Panc1 (cell line): Measurements from ENCODE around the gene MUC22. TPM values are rescaled to one million over a fixed set of nuclear protein-coding genes. Genes with fewer than 3 reads are reported as not detected.

Source experiments
- ATAC-seq: fragments of 200-7000 bp; cut with Tn5 transposase; 2 replicates; pipeline ENCODE4 v1.9.1; 2020; ENCODE audit warnings: mild to moderate bottlenecking, moderate library complexity
- BruUV-seq: library from RNA; stranded (reverse); fragments of 400-500 nt; replicated peaks from 2 replicates; lab custom pipeline; 2021; lab: Mats Ljungman, UMichigan
- CTCF ChIA-PET: fragments of 300-600 bp; sonication (Branson Sonifier 250); formaldehyde crosslinking; loops from one replicate; lab custom pipeline; 2022; ENCODE audit warnings: antibody characterized with exemption; lab: Charles Lee
- POLR2A ChIA-PET: fragments of 300-600 bp; sonication (Branson Sonifier 250); formaldehyde crosslinking; loops from one replicate; lab custom pipeline; 2022; ENCODE audit warnings: antibody characterized with exemption; lab: Charles Lee
- DNase-seq: peaks from one replicate; pipeline ENCODE4 v3.0.0-alpha.2; 2010; ENCODE audit warnings: low read depth, low spot score
- H3K27ac ChIP-seq: 2 replicates; pipeline ENCODE4 v1.5.1; 2011; ENCODE audit warnings: mild to moderate bottlenecking, low read length, inconsistent platforms
- H3K27me3 ChIP-seq: fragments of 200-500 bp; sonication (Bioruptor generic); 2 replicates; pipeline ENCODE4 v1.6.0; 2014; ENCODE audit warnings: low read length, inconsistent platforms; ENCODE audit not compliant: control insufficient read depth, insufficient read depth
- H3K36me3 ChIP-seq: fragments of 200-500 bp; sonication (Bioruptor generic); 2 replicates; pipeline ENCODE4 v1.5.1; 2014; ENCODE audit warnings: inconsistent platforms, mild to moderate bottlenecking, low read length, moderate library complexity; ENCODE audit not compliant: control insufficient read depth, insufficient read depth
- H3K4me1 ChIP-seq: 2 replicates; pipeline ENCODE4 v1.5.1; 2011; ENCODE audit warnings: inconsistent platforms, mild to moderate bottlenecking, low read length, moderate library complexity; ENCODE audit not compliant: control insufficient read depth, insufficient read depth
- H3K4me3 ChIP-seq, 2 experiments: 2 replicates each; pipeline ENCODE4 v1.5.1; 2011 to 2012; ENCODE audit warnings: low read depth in 2 of 2, low read length in 2 of 2, mild to moderate bottlenecking in 2 of 2, inconsistent platforms in 1 of 2, moderate library complexity in 1 of 2
- H3K9me3 ChIP-seq: fragments of 200-500 bp; sonication (Bioruptor generic); 2 replicates; pipeline ENCODE4 v1.5.1; 2014; ENCODE audit warnings: low read depth, mild to moderate bottlenecking, inconsistent platforms, low read length, moderate library complexity; ENCODE audit not compliant: control insufficient read depth, insufficient read depth
- POLR2AphosphoS5 ChIP-seq: IDR thresholded peaks from 2 replicates; pipeline ENCODE4 v1.6.1; 2012; ENCODE audit warnings: mild to moderate bottlenecking, low read depth, low read length, moderate library complexity
- SIN3A ChIP-seq: IDR thresholded peaks from 2 replicates; pipeline ENCODE4 v1.6.1; 2012; ENCODE audit warnings: low read depth, mild to moderate bottlenecking, low read length, moderate library complexity, borderline replicate concordance; ENCODE audit not compliant: insufficient read depth
- TCF7L2 ChIP-seq: IDR thresholded peaks from 2 replicates; pipeline ENCODE4 v1.6.1; 2011; ENCODE audit warnings: mild to moderate bottlenecking, low read depth, low read length, inconsistent platforms
- in situ Hi-C: cut with HindIII; loops from 2 replicates; pipeline ENCODE4 v1.10.0; 2016; ENCODE audit warnings: low sequenced_read_pairs, low pct_unique_long_range_greater_than_20kb
- intact Hi-C: fragments of 100-400 bp; cut with micrococcal nuclease; formaldehyde crosslinking; loops from one replicate; pipeline ENCODE4 v1.10.0; 2022; ENCODE audit not compliant: unreplicated experiment
- total RNA-seq: library from RNA; stranded (reverse); gene quantifications from one replicate; pipeline ENCODE4 v1.2.1, GENCODE V29; 2021; ENCODE audit not compliant: unreplicated experiment
- TF ChIP-seq, protein P1 (sequence below): fragments of 450-650 bp; IDR thresholded peaks from 2 replicates; pipeline ENCODE4 v1.5.1; 2017; ENCODE audit warnings: mild to moderate bottlenecking
- TF ChIP-seq, protein P2 (sequence below), 2 experiments: IDR thresholded peaks; 2 replicates each; pipeline ENCODE4 v1.6.1; 2011 to 2012; ENCODE audit warnings: low read depth in 2 of 2, control low read depth in 1 of 2, low read length in 1 of 2, mild to moderate bottlenecking in 1 of 2, moderate library complexity in 1 of 2; ENCODE audit not compliant: insufficient read depth in 1 of 2

MUC22 gene
- total RNA-seq, 1 experiment from 2014 or later = not detected

GRCh38 chr6:31038559-31038958 is 28.3 kb downstream of the MUC22 start:
- BruUV-seq = no TSS peak
- POLR2A ChIA-PET = no interaction called here
- H3K4me1 ChIP-seq = peaks cover 4% of the 10 kb centered on the region
- no peak for DNase-seq
- TF ChIP-seq SIN3A (no peak), TCF7L2 (no peak), POLR2AphosphoS5 (no peak)
- TF ChIP-seq, protein P1, sequence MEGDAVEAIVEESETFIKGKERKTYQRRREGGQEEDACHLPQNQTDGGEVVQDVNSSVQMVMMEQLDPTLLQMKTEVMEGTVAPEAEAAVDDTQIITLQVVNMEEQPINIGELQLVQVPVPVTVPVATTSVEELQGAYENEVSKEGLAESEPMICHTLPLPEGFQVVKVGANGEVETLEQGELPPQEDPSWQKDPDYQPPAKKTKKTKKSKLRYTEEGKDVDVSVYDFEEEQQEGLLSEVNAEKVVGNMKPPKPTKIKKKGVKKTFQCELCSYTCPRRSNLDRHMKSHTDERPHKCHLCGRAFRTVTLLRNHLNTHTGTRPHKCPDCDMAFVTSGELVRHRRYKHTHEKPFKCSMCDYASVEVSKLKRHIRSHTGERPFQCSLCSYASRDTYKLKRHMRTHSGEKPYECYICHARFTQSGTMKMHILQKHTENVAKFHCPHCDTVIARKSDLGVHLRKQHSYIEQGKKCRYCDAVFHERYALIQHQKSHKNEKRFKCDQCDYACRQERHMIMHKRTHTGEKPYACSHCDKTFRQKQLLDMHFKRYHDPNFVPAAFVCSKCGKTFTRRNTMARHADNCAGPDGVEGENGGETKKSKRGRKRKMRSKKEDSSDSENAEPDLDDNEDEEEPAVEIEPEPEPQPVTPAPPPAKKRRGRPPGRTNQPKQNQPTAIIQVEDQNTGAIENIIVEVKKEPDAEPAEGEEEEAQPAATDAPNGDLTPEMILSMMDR = no peak
- TF ChIP-seq, protein P2, sequence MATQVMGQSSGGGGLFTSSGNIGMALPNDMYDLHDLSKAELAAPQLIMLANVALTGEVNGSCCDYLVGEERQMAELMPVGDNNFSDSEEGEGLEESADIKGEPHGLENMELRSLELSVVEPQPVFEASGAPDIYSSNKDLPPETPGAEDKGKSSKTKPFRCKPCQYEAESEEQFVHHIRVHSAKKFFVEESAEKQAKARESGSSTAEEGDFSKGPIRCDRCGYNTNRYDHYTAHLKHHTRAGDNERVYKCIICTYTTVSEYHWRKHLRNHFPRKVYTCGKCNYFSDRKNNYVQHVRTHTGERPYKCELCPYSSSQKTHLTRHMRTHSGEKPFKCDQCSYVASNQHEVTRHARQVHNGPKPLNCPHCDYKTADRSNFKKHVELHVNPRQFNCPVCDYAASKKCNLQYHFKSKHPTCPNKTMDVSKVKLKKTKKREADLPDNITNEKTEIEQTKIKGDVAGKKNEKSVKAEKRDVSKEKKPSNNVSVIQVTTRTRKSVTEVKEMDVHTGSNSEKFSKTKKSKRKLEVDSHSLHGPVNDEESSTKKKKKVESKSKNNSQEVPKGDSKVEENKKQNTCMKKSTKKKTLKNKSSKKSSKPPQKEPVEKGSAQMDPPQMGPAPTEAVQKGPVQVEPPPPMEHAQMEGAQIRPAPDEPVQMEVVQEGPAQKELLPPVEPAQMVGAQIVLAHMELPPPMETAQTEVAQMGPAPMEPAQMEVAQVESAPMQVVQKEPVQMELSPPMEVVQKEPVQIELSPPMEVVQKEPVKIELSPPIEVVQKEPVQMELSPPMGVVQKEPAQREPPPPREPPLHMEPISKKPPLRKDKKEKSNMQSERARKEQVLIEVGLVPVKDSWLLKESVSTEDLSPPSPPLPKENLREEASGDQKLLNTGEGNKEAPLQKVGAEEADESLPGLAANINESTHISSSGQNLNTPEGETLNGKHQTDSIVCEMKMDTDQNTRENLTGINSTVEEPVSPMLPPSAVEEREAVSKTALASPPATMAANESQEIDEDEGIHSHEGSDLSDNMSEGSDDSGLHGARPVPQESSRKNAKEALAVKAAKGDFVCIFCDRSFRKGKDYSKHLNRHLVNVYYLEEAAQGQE (IDR thresholded peaks at IDR 0.05; ENCODE audit: insufficient read depth in 1 of 2, low read depth in 2 of 2, low read length in 1 of 2) = no peak
- CTCF ChIA-PET = no interaction called here
- no peaks in the 10 kb centered on the region for H3K9me3 ChIP-seq
- in situ Hi-C loops (no loop called here), intact Hi-C loops (no loop called here)
- ATAC-seq = no peak
- H3K36me3 ChIP-seq = no peaks in the 10 kb centered on the region
- no peaks in the 10 kb centered on the region for H3K27me3 ChIP-seq
- H3K27ac ChIP-seq = no peak overlapping the region
- H3K4me3 ChIP-seq = no peak overlapping the region

DNA sequence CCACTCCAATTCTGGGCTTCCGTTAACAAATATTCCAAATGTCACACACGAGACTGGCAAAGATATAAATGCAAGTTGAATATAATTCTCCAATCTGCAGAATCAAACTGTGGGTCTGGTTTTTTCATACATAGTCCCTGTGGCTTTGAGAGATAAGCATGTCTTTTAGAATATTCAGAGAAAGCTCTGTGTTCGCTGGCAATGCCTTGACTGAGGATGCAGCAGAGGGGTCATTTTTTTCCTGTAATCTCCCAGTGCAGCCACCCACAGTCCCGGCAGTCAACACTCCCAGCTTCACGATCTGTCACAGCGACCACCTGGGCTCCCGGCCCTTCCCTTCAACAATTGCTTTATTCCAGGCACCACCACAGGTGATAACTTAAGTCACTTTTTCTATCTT is 30.5 kb downstream of the MUC22 start:
- DNase-seq (no peak), ATAC-seq (no peak)
- H3K4me3 ChIP-seq = no peak overlapping the region
- no peaks in the 10 kb centered on the region for H3K27me3 ChIP-seq
- TF ChIP-seq SIN3A = no peak
- TF ChIP-seq, protein P1 = no peak
- TF ChIP-seq TCF7L2 = no peak
- no peak for TF ChIP-seq POLR2AphosphoS5
- TF ChIP-seq, protein P2 (IDR thresholded peaks at IDR 0.05; ENCODE audit: insufficient read depth in 1 of 2, low read depth in 2 of 2, low read length in 1 of 2) = no peak
- no peaks in the 10 kb centered on the region for H3K36me3 ChIP-seq
- peaks cover 4% of the 10 kb centered on the region for H3K4me1 ChIP-seq
- BruUV-seq = no TSS peak
- H3K27ac ChIP-seq = no peak overlapping the region
- intact Hi-C loops (no loop called here), in situ Hi-C loops (loop anchor here (5.0 kb wide), 1 partner anchor 84 kb away; no protein-coding TSS in a partner anchor)
- ChIA-PET POLR2A (no interaction called here), CTCF (no interaction called here)
- H3K9me3 ChIP-seq = no peaks in the 10 kb centered on the region
